GM23248 (cell line): ENCODE data around the gene RPL6. TPM values are rescaled to one million over a fixed set of nuclear protein-coding genes. Genes with fewer than 3 reads are reported as not detected.
"Not testable (repeated sequence)": the region's sequence is repeated elsewhere in the genome, so short reads cannot be mapped to it uniquely, and the experiment has no call there.

ENCODE experiments used
- DNase-seq: peaks from one replicate; pipeline ENCODE4 v3.0.0-alpha.2; 2015
- H2AFZ ChIP-seq: fragments of 200-600 bp; sonication (generic); 2 replicates; pipeline ENCODE4 v1.6.1; 2016; ENCODE audit warnings: antibody characterized with exemption
- H3F3A ChIP-seq: fragments of 200-600 bp; sonication (generic); 2 replicates; pipeline ENCODE4 v1.6.1; 2016; ENCODE audit warnings: mild to moderate bottlenecking, antibody characterized with exemption, mixed run types; ENCODE audit not compliant: insufficient read depth
- H3K27ac ChIP-seq: fragments of 200-600 bp; sonication (generic); 2 replicates; pipeline ENCODE4 v1.5.1; 2016; ENCODE audit warnings: mild to moderate bottlenecking
- H3K27me3 ChIP-seq: fragments of 200-600 bp; sonication (generic); replicated peaks from 2 replicates; pipeline ENCODE4 v1.6.1; 2016; ENCODE audit warnings: mild to moderate bottlenecking; ENCODE audit not compliant: insufficient read depth
- H3K36me3 ChIP-seq: fragments of 200-600 bp; sonication (generic); 2 replicates; pipeline ENCODE4 v1.6.1; 2016; ENCODE audit warnings: low read depth, mild to moderate bottlenecking
- H3K4me1 ChIP-seq: fragments of 200-600 bp; sonication (generic); 2 replicates; pipeline ENCODE4 v1.6.1; 2016; ENCODE audit warnings: mild to moderate bottlenecking; ENCODE audit not compliant: insufficient read depth
- H3K4me2 ChIP-seq: fragments of 200-600 bp; sonication (generic); one replicate; pipeline ENCODE4 v1.6.1; 2016; ENCODE audit warnings: mild to moderate bottlenecking; ENCODE audit not compliant: unreplicated experiment
- H3K4me3 ChIP-seq: fragments of 200-600 bp; sonication (generic); 2 replicates; pipeline ENCODE4 v1.5.1; 2016; ENCODE audit warnings: mild to moderate bottlenecking
- H3K79me2 ChIP-seq: fragments of 200-600 bp; sonication (generic); 2 replicates; pipeline ENCODE4 v1.6.1; 2016; ENCODE audit warnings: mild to moderate bottlenecking; ENCODE audit not compliant: insufficient read depth
- H3K9ac ChIP-seq: fragments of 200-600 bp; sonication (generic); 2 replicates; pipeline ENCODE4 v1.6.1; 2016; ENCODE audit warnings: mild to moderate bottlenecking
- H3K9me2 ChIP-seq: fragments of 200-600 bp; sonication (generic); 2 replicates; pipeline ENCODE4 v1.6.1; 2016; ENCODE audit warnings: mixed run types, mild to moderate bottlenecking, moderate library complexity; ENCODE audit not compliant: insufficient read depth
- H3K9me3 ChIP-seq: fragments of 200-600 bp; sonication (generic); one replicate; pipeline ENCODE4 v1.6.1; 2017; ENCODE audit warnings: low read depth
- H4K20me1 ChIP-seq: fragments of 200-600 bp; sonication (generic); 2 replicates; pipeline ENCODE4 v1.6.0; 2016; ENCODE audit not compliant: insufficient read depth
- EZH2 ChIP-seq: fragments of 200-600 bp; sonication (generic); IDR thresholded peaks from 2 replicates; pipeline ENCODE4 v1.6.1; 2018; ENCODE audit warnings: antibody characterized with exemption, mild to moderate bottlenecking; ENCODE audit not compliant: insufficient read depth, poor library complexity, severe bottlenecking
- EZH2phosphoT487 ChIP-seq: fragments of 200-600 bp; sonication (generic); IDR thresholded peaks from 2 replicates; pipeline ENCODE4 v1.6.1; 2018; ENCODE audit warnings: antibody characterized with exemption, moderate library complexity, mild to moderate bottlenecking, low read depth; ENCODE audit not compliant: insufficient read depth
- WGBS, 2 experiments: methylation state at CpG; one replicate each; pipeline ENCODE4 v1.1.6; 2015 to 2017; ENCODE audit warnings: low lambda C conversion rate in 2 of 2, low coverage in 1 of 2; ENCODE audit errors: missing lambda C conversion rate in 2 of 2; 5-methylcytosine and 5-hydroxymethylcytosine counted together
- in situ Hi-C: fragments of 300-500 bp; cut with MboI; formaldehyde crosslinking; loops from 2 replicates; pipeline ENCODE4 v1.15.0; 2020
- polyA plus RNA-seq: library from polyadenylated mRNA; unstranded; fragments of >200 nt; fragmentation: Nextera tagmentation; extraction: Ambion mirVana; gene quantifications from 2 replicates; pipeline ENCODE4 v1.2.1, GENCODE V29; 2016
- total RNA-seq: library from RNA; depleted of rRNA; stranded (reverse); fragments of >200 nt; shearing (Covaris generic); gene quantifications from 2 replicates; pipeline ENCODE4 v1.2.3, GENCODE V29; 2014

RPL6 gene
- total and polyA plus RNA-seq, 2 experiments from 2014 or later, result 391 to 1,254 TPM

GRCh38 chr12:112420740-112421139 lies 11.3 kb upstream of the RPL6 start:
- Histone ChIP-seq H3K27me3 (no peaks in the 10 kb centered on the region), H3K9me3 (no peaks in the 10 kb centered on the region), H4K20me1 (0 out of 2 replicates have a peak, but pooled peaks cover 4% of the 10 kb centered on the region), H3K9ac (peak overlapping the region; percentile 97; the same call in 1 of the 2 replicates), H3K4me3 (0 out of 2 replicates have a peak overlapping the region, but pooled peaks have one; percentile 89), H3F3A (peaks cover 17% of the 10 kb centered on the region), H3K79me2 (peaks cover 73% of the 10 kb centered on the region), H3K36me3 (no peaks in the 10 kb centered on the region), H3K4me1 (peaks cover 29% of the 10 kb centered on the region), H3K27ac (no peak overlapping the region), H3K4me2 (peak overlapping the region; percentile 77), H3K9me2 (no peaks in the 10 kb centered on the region), H2AFZ (no peak overlapping the region)
- in situ Hi-C loops, result no loop called here
- no peak for DNase-seq
- whole genome bisulfite sequencing, 2 experiments, result 82 to 84% methylated on average over 3 of the region's 3 CpGs
- TF ChIP-seq EZH2 (no peak), EZH2phosphoT487 (no peak)

- 3 to 4% methylated on average over 24 to 26 of the region's 31 CpGs for WGBS, 2 experiments
- TF ChIP-seq EZH2phosphoT487 (no peak), EZH2 (no peak)
- 0 out of 2 replicates have a peak, but pooled peaks cover 4% of the 10 kb centered on the region for H4K20me1 ChIP-seq
- peaks cover 60% of the 10 kb centered on the region for H3K79me2 ChIP-seq
- peak overlapping the region; percentile 93 for H2AFZ ChIP-seq
- H3K9ac ChIP-seq, result peak overlapping the region; percentile 97
- in situ Hi-C loops, result no loop called here
- H3K4me2 ChIP-seq, result peak overlapping the region; percentile 77
- H3K4me1 ChIP-seq, result peaks cover 29% of the 10 kb centered on the region
- no peaks in the 10 kb centered on the region for H3K36me3 ChIP-seq
- H3K9me3 ChIP-seq, result no peaks in the 10 kb centered on the region
- peak overlapping the region; percentile 89 for H3K4me3 ChIP-seq
- H3K27ac ChIP-seq, result peak overlapping the region; percentile 93
- peak; percentile 93 for DNase-seq
- no peaks in the 10 kb centered on the region for H3K9me2 ChIP-seq
- H3F3A ChIP-seq, result peaks cover 17% of the 10 kb centered on the region
- no peaks in the 10 kb centered on the region for H3K27me3 ChIP-seq
These were observed 10.1 kb upstream of the RPL6 start for GRCh38 chr12:112419297-112420133.

GRCh38 chr12:112418608-112419296 lies 9.3 kb upstream of the RPL6 start, which contains the start of gene PTPN11:
PTPN11 (plus strand) TSS chr12:112418947; CDS start chr12:112419112, 165 bp downstream.
- Histone ChIP-seq H3K27ac (peak within 1 kb of the TSS; percentile 93), H3K9me2 (no peaks in the 10 kb centered on the region), H3K27me3 (no peaks in the 10 kb centered on the region), H3K79me2 (peaks cover 53% of the 10 kb centered on the region), H3K4me1 (peaks cover 29% of the 10 kb centered on the region), H3K36me3 (no peaks in the 10 kb centered on the region), H3F3A (peaks cover 17% of the 10 kb centered on the region), H2AFZ (peak within 1 kb of the TSS; percentile 93), H3K9me3 (no peaks in the 10 kb centered on the region), H4K20me1 (0 out of 2 replicates have a peak, but pooled peaks cover 4% of the 10 kb centered on the region), H3K4me2 (peak within 1 kb of the TSS; percentile 77), H3K4me3 (peak within 1 kb of the TSS; percentile 89), H3K9ac (peak within 1 kb of the TSS; percentile 97)
- DNase-seq, result peak; percentile 89
- TF ChIP-seq EZH2 (no peak), EZH2phosphoT487 (no peak)
- in situ Hi-C loops, result no loop called here
- 1% methylated on average over 37 to 71 of the region's 89 CpGs for WGBS, 2 experiments

- no peaks in the 10 kb centered on the region for H3K36me3 ChIP-seq
- peaks cover 29% of the 10 kb centered on the region for H3K4me1 ChIP-seq
- H3K79me2 ChIP-seq, result peaks cover 48% of the 10 kb centered on the region
- TF ChIP-seq EZH2phosphoT487 (no peak), EZH2 (no peak)
- H3K9me2 ChIP-seq, result no peaks in the 10 kb centered on the region
- H3K9me3 ChIP-seq, result no peaks in the 10 kb centered on the region
- H3K27me3 ChIP-seq, result no peaks in the 10 kb centered on the region
- 0 out of 2 replicates have a peak, but pooled peaks cover 4% of the 10 kb centered on the region for H4K20me1 ChIP-seq
- H3F3A ChIP-seq, result peaks cover 17% of the 10 kb centered on the region
- in situ Hi-C loops, result no loop called here
- H3K4me2 ChIP-seq, result peak overlapping the region; percentile 67
- H2AFZ ChIP-seq, result peak overlapping the region; percentile 93
- peak; percentile 41 for DNase-seq
- WGBS, 2 experiments, result 2 to 5% methylated on average over 18 of the region's 18 CpGs
- peak overlapping the region; percentile 89 for H3K4me3 ChIP-seq
- H3K9ac ChIP-seq, result peak overlapping the region; percentile 97
- peak overlapping the region; percentile 93 for H3K27ac ChIP-seq
These were observed 8.8 kb upstream of the RPL6 start for GRCh38 chr12:112418273-112418607.

- H3K79me2 ChIP-seq, result peaks cover 20% of the 10 kb centered on the region
- DNase-seq, H3K4me2 ChIP-seq, H3K9me3 ChIP-seq, H3K9me2 ChIP-seq, H2AFZ ChIP-seq, H3K4me3 ChIP-seq, H3K9ac ChIP-seq, H3K36me3 ChIP-seq, H3K27me3 ChIP-seq, in situ Hi-C loops, H3K27ac ChIP-seq, H4K20me1 ChIP-seq, H3K4me1 ChIP-seq, H3F3A ChIP-seq: not testable (repeated sequence)
- WGBS, 2 experiments, result 62 to 64% methylated on average over 4 of the region's 4 CpGs
These were observed 6.1 kb upstream of the RPL6 start for GRCh38 chr12:112415457-112415856.
